ENCODE measurements around the gene NUP210. TPM values are rescaled to one million over a fixed set of nuclear protein-coding genes. Genes with fewer than 3 reads are reported as not detected.

Gene NUP210
- total RNA-seq, 4 donors from 2014 or later, result 9.8 to 24.6 (median 17.7) TPM

- no peaks in the 10 kb centered on the region for H3K36me3 ChIP-seq
- WGBS, 2 donors, result 45 to 54% methylated on average over 14 of the region's 14 CpGs
- no peak overlapping the region for H3K27ac ChIP-seq
- intact Hi-C loops (cut with DNase I), result no loop called here
- TF ChIP-seq CTCF (IDR thresholded peaks at IDR 0.05) (no peak), POLR2A (IDR thresholded peaks at IDR 0.05) (no peak)
- DNase-seq, result no peak
- H3K4me1 ChIP-seq, result no peaks in the 10 kb centered on the region
- H3K4me3 ChIP-seq (replicated peaks in 1 of 3), result no peak overlapping the region
- no peaks in the 10 kb centered on the region for H3K27me3 ChIP-seq
- H3K9me3 ChIP-seq, result no peaks in the 10 kb centered on the region
Observed at GRCh38 chr3:13301286-13301987, 118.7 kb downstream of the NUP210 start.

GRCh38 chr3:13300546-13301285, 119.4 kb downstream of the NUP210 start:
- Histone ChIP-seq H3K36me3 (no peaks in the 10 kb centered on the region), H3K27ac (no peak overlapping the region), H3K4me3 (replicated peaks in 1 of 3) (no peak overlapping the region), H3K9me3 (no peaks in the 10 kb centered on the region), H3K4me1 (no peaks in the 10 kb centered on the region), H3K27me3 (no peaks in the 10 kb centered on the region)
- no peak for TF ChIP-seq CTCF (IDR thresholded peaks at IDR 0.05)
- TF ChIP-seq POLR2A (IDR thresholded peaks at IDR 0.05), result no peak
- intact Hi-C loops (cut with DNase I), result no loop called here
- no peak for DNase-seq
- 83 to 84% methylated on average over 5 of the region's 5 CpGs for WGBS, 2 donors

- H3K9me3 ChIP-seq, result no peaks in the 10 kb centered on the region
- DNase-seq, result no peak
- no peaks in the 10 kb centered on the region for H3K4me1 ChIP-seq
- H3K27ac ChIP-seq, result no peak overlapping the region
- H3K27me3 ChIP-seq, result no peaks in the 10 kb centered on the region
- intact Hi-C loops (cut with DNase I), result no loop called here
- TF ChIP-seq POLR2A (IDR thresholded peaks at IDR 0.05), result no peak
- TF ChIP-seq CTCF (IDR thresholded peaks at IDR 0.05), result no peak
- no peaks in the 10 kb centered on the region for H3K36me3 ChIP-seq
- H3K4me3 ChIP-seq (replicated peaks in 1 of 3), result no peak overlapping the region
- 87 to 88% methylated on average over 6 to 7 of the region's 7 CpGs for WGBS, 2 donors
Observed at GRCh38 chr3:13299531-13300155, 120.5 kb downstream of the NUP210 start.

- Histone ChIP-seq H3K27me3 (no peaks in the 10 kb centered on the region), H3K9me3 (no peaks in the 10 kb centered on the region), H3K27ac (no peak overlapping the region), H3K36me3 (no peaks in the 10 kb centered on the region), H3K4me3 (replicated peaks in 1 of 3) (no peak overlapping the region), H3K4me1 (no peaks in the 10 kb centered on the region)
- intact Hi-C loops (cut with DNase I), result no loop called here
- no peak for TF ChIP-seq POLR2A (IDR thresholded peaks at IDR 0.05)
- TF ChIP-seq CTCF (IDR thresholded peaks at IDR 0.05), result no peak
- no peak for DNase-seq
- 32 to 41% methylated on average over 5 to 6 of the region's 6 CpGs for whole genome bisulfite sequencing, 2 donors
Observed at GRCh38 chr3:13296662-13297061, 123.5 kb downstream of the NUP210 start.

All from thyroid gland (tissue), 4 donors.